ENCODE measurements around the gene TNFRSF4. TPM values are rescaled to one million over a fixed set of nuclear protein-coding genes. Genes with fewer than 3 reads are reported as not detected.

The TNFRSF4 gene
- total and polyA plus RNA-seq, 2 donors (not counting 1 experiment from before 2014, with no cell fraction given): 0.63 to 1.8 TPM

GRCh38 chr1:1241588-1242219, 27.8 kb upstream of the TNFRSF4 start:
- peaks cover 20% of the 10 kb centered on the region in 2 donors for H3K4me1 ChIP-seq (ENCODE audit: control insufficient read depth in 2 of 2, insufficient read depth in 2 of 2, low read length in 2 of 2)
- ChIA-PET POLR2A (interaction anchor here (1.2 kb wide), 1 partner anchor 105 kb away, joined by 15 read pairs; no protein-coding TSS in a partner anchor), CTCF (interaction anchor here (2.0 to 2.3 kb wide), 2 partner anchors 9 to 119 kb away, joined by 6 to 7 read pairs; no protein-coding TSS in a partner anchor)
- WGBS (ENCODE audit: insufficient coverage): 87% methylated on average over 23 of the region's 26 CpGs
- H3K9me3 ChIP-seq (ENCODE audit: control extremely low read depth in 1 of 3, control insufficient read depth in 2 of 3, insufficient read depth in 1 of 3, low read length in 2 of 3): peaks cover 0 to 11% (median 0%) of the 10 kb centered on the region in 3 donors
- H3K27ac Mint-ChIP-seq: no peak overlapping the region
- no peaks in the 10 kb centered on the region for H3K36me3 ChIP-seq (replicated peaks in 1 of 2; ENCODE audit: control extremely low read depth in 1 of 2, control insufficient read depth in 1 of 2, extremely low read depth in 1 of 2, insufficient read depth in 2 of 2, low read length in 1 of 2)
- H4K20me1 ChIP-seq (ENCODE audit: control insufficient read depth, insufficient read depth, low read length, poor library complexity, severe bottlenecking): peaks cover under 1% of the 10 kb centered on the region
- H3K4me3 Mint-ChIP-seq: no peak overlapping the region
- H3K9me3 Mint-ChIP-seq (ENCODE audit: insufficient read depth): no peaks in the 10 kb centered on the region
- intact Hi-C loops (cut with micrococcal nuclease): no loop called here
- H3K27me3 Mint-ChIP-seq: no peaks in the 10 kb centered on the region
- DNase-seq (no peak), ATAC-seq (ENCODE audit: low read depth) (no peak)
- no peak overlapping the region for H3K9ac ChIP-seq (ENCODE audit: low read length)
- H3K4me2 ChIP-seq (replicated peaks; ENCODE audit: low read depth, low read length, poor library complexity, severe bottlenecking): no peak overlapping the region
- no peak overlapping the region for H2AFZ ChIP-seq (ENCODE audit: insufficient read depth, low read depth, low read length, poor library complexity, severe bottlenecking)
- peaks cover 0 to 52% (median 12%) of the 10 kb centered on the region in 4 experiments for H3K27me3 ChIP-seq (replicated peaks in 1 of 4; ENCODE audit: control extremely low read depth in 1 of 4, control insufficient read depth in 3 of 4, insufficient read depth in 4 of 4, low read length in 3 of 4)
- H3K4me1 Mint-ChIP-seq: peaks cover 11% of the 10 kb centered on the region
- H3K27ac ChIP-seq (ENCODE audit: low read length in 2 of 2): no peak overlapping the region
- no peak overlapping the region for H3K4me3 ChIP-seq (ENCODE audit: control extremely low read depth in 1 of 5, extremely low read depth in 1 of 5, insufficient read depth in 1 of 5, low read depth in 2 of 5, low read length in 4 of 5)
- TF ChIP-seq CTCF (IDR thresholded peaks at IDR 0.05) (no peak), EZH2 (IDR thresholded peaks at IDR 0.05; ENCODE audit: borderline replicate concordance, insufficient read depth, low read depth, low read length, poor library complexity, severe bottlenecking) (no peak)
- H3K79me2 ChIP-seq (ENCODE audit: control insufficient read depth, insufficient read depth, low read length): no peaks in the 10 kb centered on the region
